Tibial artery (tissue), 4 donors: Measurements from ENCODE around the gene C11orf54.

Experiments
- DNase-seq, 2 donors: peaks; one replicate each; pipeline ENCODE4 v3.0.0-alpha.2; 2019
- H3K27ac ChIP-seq, 2 donors: fragments of 200-600 bp; sonication (generic) in 1 of 2; 1 replicate in 1 of 2; 2 replicates in 1 of 2; pipeline ENCODE4 v1.5.1; 2018 to 2019; ENCODE audit warnings: mild to moderate bottlenecking in 1 of 2
- H3K27me3 ChIP-seq, 2 donors: fragments of 200-600 bp; sonication (generic) in 1 of 2; one replicate each; pipeline versions ENCODE4 v1.5.1 to v1.6.0; 2016 to 2019
- H3K36me3 ChIP-seq, 3 donors: fragments of 200-600 bp; sonication (generic) in 2 of 3; one replicate each; pipeline ENCODE4 v1.5.1; 2016 to 2019; ENCODE audit warnings: mild to moderate bottlenecking in 2 of 3
- H3K4me1 ChIP-seq, 4 donors: fragments of 200-600 bp; sonication (generic) in 2 of 4; 1 replicate in 3 of 4; 2 replicates in 1 of 4; pipeline ENCODE4 v1.5.1; 2016 to 2019
- H3K4me3 ChIP-seq, 2 donors: fragments of 200-600 bp; sonication (generic) in 1 of 2; 1 replicate in 1 of 2; 2 replicates in 1 of 2; pipeline ENCODE4 v1.5.1; 2018 to 2019; ENCODE audit warnings: mild to moderate bottlenecking in 2 of 2
- H3K9me3 ChIP-seq, 3 donors: fragments of 200-600 bp; sonication (generic) in 1 of 3; one replicate each; pipeline ENCODE4 v1.5.1; 2016 to 2019
- intact Hi-C: fragments of 100-400 bp; cut with DNase I; formaldehyde crosslinking; loops from one replicate; pipeline ENCODE4 v1.15.0; 2023; ENCODE audit warnings: low total_unique reads
- TF ChIP-seq, protein P1 (sequence below), 2 experiments: fragments of 200-600 bp in 1 of 2; fragments of 450-650 bp in 1 of 2; IDR thresholded peaks; one replicate each; pipeline ENCODE4 v1.5.1; 2017 to 2019; ENCODE audit warnings: antibody characterized with exemption in 2 of 2, mild to moderate bottlenecking in 1 of 2, moderate library complexity in 1 of 2

The C11orf54 gene

DNA sequence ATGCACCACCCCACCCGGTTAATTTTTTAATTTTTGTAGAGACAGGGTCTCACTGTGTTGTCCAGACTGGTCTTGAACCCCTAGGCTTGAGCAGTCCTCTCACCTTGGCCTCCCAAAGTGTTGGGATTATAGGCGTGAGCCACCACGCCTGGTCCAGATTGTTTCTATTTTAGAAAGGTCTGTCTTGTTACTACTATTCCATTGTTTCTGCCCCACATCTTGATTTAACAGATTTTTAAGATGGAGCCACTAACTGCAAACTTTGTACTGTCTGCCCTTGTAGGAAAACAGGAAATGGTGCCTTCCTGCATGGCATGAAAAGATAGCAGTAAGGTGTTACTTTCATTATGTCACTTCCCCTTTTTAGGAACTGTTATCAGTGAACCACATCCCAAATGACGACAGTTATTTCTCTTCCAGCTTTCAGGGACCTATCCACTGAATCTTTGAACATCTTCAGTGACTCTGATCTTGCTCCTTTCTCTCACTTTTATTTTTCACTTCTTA lies 23.4 kb upstream of the C11orf54 start:
- Histone ChIP-seq H3K9me3 (no peaks in the 10 kb centered on the region), H3K27ac (no peak overlapping the region), H3K4me3 (no peak overlapping the region), H3K4me1 (no peaks in the 10 kb centered on the region), H3K27me3 (no peaks in the 10 kb centered on the region), H3K36me3 (peaks cover 17 to 53% (median 35%) of the 10 kb centered on the region in 3 donors)
- no peak for DNase-seq
- TF ChIP-seq, protein P1, sequence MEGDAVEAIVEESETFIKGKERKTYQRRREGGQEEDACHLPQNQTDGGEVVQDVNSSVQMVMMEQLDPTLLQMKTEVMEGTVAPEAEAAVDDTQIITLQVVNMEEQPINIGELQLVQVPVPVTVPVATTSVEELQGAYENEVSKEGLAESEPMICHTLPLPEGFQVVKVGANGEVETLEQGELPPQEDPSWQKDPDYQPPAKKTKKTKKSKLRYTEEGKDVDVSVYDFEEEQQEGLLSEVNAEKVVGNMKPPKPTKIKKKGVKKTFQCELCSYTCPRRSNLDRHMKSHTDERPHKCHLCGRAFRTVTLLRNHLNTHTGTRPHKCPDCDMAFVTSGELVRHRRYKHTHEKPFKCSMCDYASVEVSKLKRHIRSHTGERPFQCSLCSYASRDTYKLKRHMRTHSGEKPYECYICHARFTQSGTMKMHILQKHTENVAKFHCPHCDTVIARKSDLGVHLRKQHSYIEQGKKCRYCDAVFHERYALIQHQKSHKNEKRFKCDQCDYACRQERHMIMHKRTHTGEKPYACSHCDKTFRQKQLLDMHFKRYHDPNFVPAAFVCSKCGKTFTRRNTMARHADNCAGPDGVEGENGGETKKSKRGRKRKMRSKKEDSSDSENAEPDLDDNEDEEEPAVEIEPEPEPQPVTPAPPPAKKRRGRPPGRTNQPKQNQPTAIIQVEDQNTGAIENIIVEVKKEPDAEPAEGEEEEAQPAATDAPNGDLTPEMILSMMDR (IDR thresholded peaks at IDR 0.05), result no peak
- intact Hi-C loops, result no loop called here

DNA sequence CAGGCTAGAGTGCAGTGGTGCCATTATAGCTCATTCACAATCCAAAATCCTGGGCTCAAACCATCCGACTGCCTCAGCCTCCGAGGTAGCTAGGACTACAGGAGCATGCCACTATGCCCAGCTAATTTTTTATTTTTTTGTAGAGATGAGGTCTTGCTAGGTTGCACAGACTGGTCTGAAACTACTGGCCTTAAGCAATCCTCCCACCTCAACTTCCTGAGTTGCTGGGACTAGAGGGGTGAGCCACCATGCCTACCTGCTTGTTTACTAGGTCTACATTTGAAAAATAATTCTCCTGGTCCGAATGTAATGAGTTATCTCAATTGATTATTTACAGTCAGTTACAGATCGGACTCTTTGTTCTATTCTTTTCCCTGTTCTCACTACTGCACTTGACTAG lies 22.2 kb upstream of the C11orf54 start:
- TF ChIP-seq, protein P1 (IDR thresholded peaks at IDR 0.05), result no peak
- Histone ChIP-seq H3K9me3 (no peaks in the 10 kb centered on the region), H3K27me3 (no peaks in the 10 kb centered on the region), H3K4me1 (no peaks in the 10 kb centered on the region), H3K36me3 (peaks cover 23 to 55% (median 38%) of the 10 kb centered on the region in 3 donors), H3K4me3 (no peak overlapping the region), H3K27ac (no peak overlapping the region)
- intact Hi-C loops, result no loop called here
- no peak for DNase-seq

DNA sequence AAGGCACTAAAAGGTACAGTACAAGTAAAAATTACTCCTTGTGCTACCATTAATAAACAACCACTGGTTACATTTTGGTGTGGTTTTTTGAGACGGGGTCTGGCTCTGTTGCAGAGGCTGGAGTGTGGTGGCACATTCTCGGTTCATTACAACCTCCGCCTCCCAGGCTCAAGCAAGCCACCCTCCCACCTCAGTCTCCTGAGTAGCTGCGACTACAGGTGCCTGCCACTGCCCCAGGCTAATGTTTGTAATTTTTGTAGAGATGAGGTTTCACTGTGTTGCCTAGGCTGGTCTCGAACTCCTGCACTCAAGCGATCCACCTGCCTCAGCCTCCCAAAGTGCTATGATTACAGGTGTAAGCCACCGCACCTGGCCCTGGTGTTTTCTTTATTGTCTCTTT lies 20.9 kb upstream of the C11orf54 start:
- peaks cover 26 to 54% (median 28%) of the 10 kb centered on the region in 3 donors for H3K36me3 ChIP-seq
- H3K27ac ChIP-seq, result no peak overlapping the region
- H3K4me1 ChIP-seq, result no peaks in the 10 kb centered on the region
- intact Hi-C loops, result no loop called here
- H3K4me3 ChIP-seq, result no peak overlapping the region
- no peaks in the 10 kb centered on the region for H3K27me3 ChIP-seq
- no peak for DNase-seq
- TF ChIP-seq, protein P1 (IDR thresholded peaks at IDR 0.05), result no peak
- no peaks in the 10 kb centered on the region for H3K9me3 ChIP-seq

DNA sequence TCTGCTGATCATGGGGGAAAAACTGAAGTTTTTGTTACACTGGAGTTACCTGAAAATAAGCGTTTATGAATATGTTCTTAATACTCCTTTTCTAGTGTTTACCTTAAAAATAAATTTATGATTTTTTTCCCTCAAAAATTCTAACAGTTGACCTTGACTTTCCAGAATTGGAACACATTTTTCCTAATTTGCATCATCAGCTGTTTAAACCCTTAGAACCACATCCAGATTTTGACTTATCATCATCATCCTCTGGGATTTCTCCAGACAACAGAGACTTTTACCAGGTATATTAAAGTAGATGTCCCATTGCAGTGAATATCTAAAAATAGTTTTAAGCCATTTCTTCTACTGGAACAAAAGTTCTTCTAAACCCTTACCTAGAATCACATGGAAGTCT lies 17.4 kb upstream of the C11orf54 start:
- Histone ChIP-seq H3K4me1 (no peaks in the 10 kb centered on the region), H3K4me3 (no peak overlapping the region), H3K9me3 (no peaks in the 10 kb centered on the region), H3K27ac (no peak overlapping the region), H3K27me3 (no peaks in the 10 kb centered on the region), H3K36me3 (peaks cover 37 to 65% (median 53%) of the 10 kb centered on the region in 3 donors)
- intact Hi-C loops, result no loop called here
- DNase-seq, result no peak
- TF ChIP-seq, protein P1 (IDR thresholded peaks at IDR 0.05), result no peak

DNA sequence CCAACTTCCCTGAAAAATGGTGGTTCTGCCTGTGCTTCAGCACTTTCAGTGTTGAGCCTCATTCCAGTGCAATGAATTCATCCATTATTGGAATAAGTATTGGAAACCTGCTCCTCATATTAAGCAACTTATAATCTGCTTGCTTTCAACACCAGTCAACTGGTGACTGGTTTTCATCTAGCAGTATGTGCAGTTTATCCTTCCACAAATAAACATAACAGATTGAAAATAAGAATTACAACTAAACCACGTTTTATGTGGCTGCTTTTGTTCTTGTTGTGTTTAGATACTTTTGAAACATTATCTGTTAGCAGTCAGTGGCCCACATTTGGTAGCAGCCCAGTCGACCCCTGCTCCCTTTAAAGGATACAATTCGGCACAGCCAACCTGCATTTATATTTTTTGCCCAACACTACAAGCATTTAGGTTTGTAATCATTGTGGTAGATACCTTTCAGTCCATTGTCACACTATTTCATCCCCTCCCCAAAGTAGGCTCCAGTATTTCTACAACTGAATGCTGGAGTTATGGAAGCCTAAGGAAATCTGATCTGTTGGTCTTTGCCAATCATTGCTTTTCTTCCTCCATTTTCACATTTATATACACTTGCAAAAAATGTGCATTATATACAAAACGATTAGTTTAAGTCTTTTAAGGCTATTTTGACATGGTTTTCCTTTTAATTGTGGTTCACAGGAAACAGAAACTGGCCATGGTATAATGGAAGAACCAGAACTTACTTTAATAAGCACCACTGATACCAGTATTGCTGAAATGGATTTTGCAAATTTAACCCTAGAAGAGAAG lies 13.3 kb upstream of the C11orf54 start:
- DNase-seq, result no peak
- TF ChIP-seq, protein P1 (IDR thresholded peaks at IDR 0.05), result no peak
- Histone ChIP-seq H3K27ac (no peak overlapping the region), H3K36me3 (peaks cover 68 to 83% (median 76%) of the 10 kb centered on the region in 3 donors), H3K9me3 (no peaks in the 10 kb centered on the region), H3K4me3 (no peak overlapping the region), H3K4me1 (no peaks in the 10 kb centered on the region), H3K27me3 (no peaks in the 10 kb centered on the region)
- intact Hi-C loops, result no loop called here
